Measurements from ENCODE around the gene KDM6B. TPM values are rescaled to one million over a fixed set of nuclear protein-coding genes. Genes with fewer than 3 reads are reported as not detected.

KDM6B gene
- total and polyA plus RNA-seq, 9 of the 15 experiments (the other 6 are each of a cell fraction or from before 2014, with no cell fraction given) = 0.01 to 22.9 (median 2.2) TPM

GRCh38 chr17:7857713-7858521 lies 23.9 kb downstream of the KDM6B start, which contains the start of gene CYB5D1 (continued):
- TF ChIP-seq ZNF318 (IDR thresholded peaks at IDR 0.05; ENCODE audit: borderline replicate concordance in 1 of 2, low read depth in 1 of 2) (peak in 1 of 2 experiments; percentile 13; a peak in 1 of 4 replicates), HOXB6 (CRISPR knock-in tag; IDR thresholded peaks at IDR 0.05; ENCODE audit: borderline replicate concordance) (no peak), BRD9 (IDR thresholded peaks at IDR 0.05; ENCODE audit: low read depth, partially characterized antibody) (peak; percentile 66), HEY1 (CRISPR knock-in tag; IDR thresholded peaks at IDR 0.05; ENCODE audit: borderline replicate concordance) (0 out of 2 replicates have a peak, but pooled peaks have one; percentile 32), PML (IDR thresholded peaks at IDR 0.05; ENCODE audit: low read length) (peak; percentile 28; the same call in 1 of the 2 replicates), CHD4 (IDR thresholded peaks at IDR 0.05; ENCODE audit: insufficient read depth, insufficient replicate concordance, low read depth, low read length, poor library complexity, severe bottlenecking) (no peak), E2F3 (CRISPR knock-in tag; IDR thresholded peaks at IDR 0.05) (no peak), ZNF717 (CRISPR knock-in tag; IDR thresholded peaks at IDR 0.05) (no peak), SP1 (CRISPR knock-in tag; IDR thresholded peaks at IDR 0.05) (peak; percentile 93), ZFPM2 (CRISPR knock-in tag; IDR thresholded peaks at IDR 0.05) (no peak), POLR2A (conservative IDR thresholded peaks at IDR 0.05) (peak; percentile 80), MBD1 (CRISPR knock-in tag; IDR thresholded peaks at IDR 0.05) (no peak), ARID3B (CRISPR knock-in tag; IDR thresholded peaks at IDR 0.05; ENCODE audit: borderline replicate concordance) (no peak), SLC30A9 (CRISPR knock-in tag; IDR thresholded peaks at IDR 0.05) (no peak), FOXK1 (CRISPR knock-in tag; IDR thresholded peaks at IDR 0.05; ENCODE audit: borderline replicate concordance) (no peak), FOXK2 (conservative IDR thresholded peaks at IDR 0.05 in 1 of 2, IDR thresholded peaks at IDR 0.05 in 1 of 2; ENCODE audit: low read depth in 2 of 2) (peak; percentile 51 to 68; a peak in 2 of 4 replicates)

Measured in K562 (cell line).